Lung (tissue), 12 donors: ENCODE data around the gene PIWIL4. TPM values are rescaled to one million over a fixed set of nuclear protein-coding genes. Genes with fewer than 3 reads are reported as not detected.

Experiments
- ATAC-seq: fragments of 200-7000 bp; cut with Tn5 transposase; one replicate; pipeline ENCODE4 v1.9.1; 2020; ENCODE audit warnings: moderate number of reproducible peaks; ENCODE audit not compliant: insufficient read depth, low FRiP score
- DNase-seq, 3 donors: peaks; one replicate each; pipeline ENCODE4 v3.0.0-alpha.2; 2013 to 2017
- H3K27ac ChIP-seq, 2 donors: one replicate each; pipeline ENCODE4 v1.5.1; 2013; ENCODE audit warnings: mild to moderate bottlenecking in 2 of 2, moderate library complexity in 2 of 2, control low read depth in 1 of 2, inconsistent platforms in 1 of 2, low read depth in 1 of 2, low read length in 1 of 2
- H3K27me3 ChIP-seq, 3 donors: one replicate each; pipeline ENCODE4 v1.5.1; 2013; ENCODE audit warnings: low read length in 2 of 3; ENCODE audit not compliant: control insufficient read depth in 3 of 3, insufficient read depth in 3 of 3
- H3K36me3 ChIP-seq, 4 donors: one replicate each; pipeline ENCODE4 v1.5.1; 2013; ENCODE audit warnings: low read length in 4 of 4, mild to moderate bottlenecking in 1 of 4, moderate library complexity in 1 of 4; ENCODE audit not compliant: control insufficient read depth in 4 of 4, insufficient read depth in 4 of 4
- H3K4me1 ChIP-seq, 5 donors: one replicate each; pipeline ENCODE4 v1.5.1; 2013; ENCODE audit warnings: low read length in 5 of 5, mild to moderate bottlenecking in 2 of 5, moderate library complexity in 1 of 5; ENCODE audit not compliant: control insufficient read depth in 5 of 5, insufficient read depth in 5 of 5
- H3K4me3 ChIP-seq: one replicate; pipeline ENCODE4 v1.5.1; 2013; ENCODE audit warnings: mild to moderate bottlenecking, control low read depth, moderate library complexity
- H3K9ac ChIP-seq, 2 donors: one replicate each; pipeline ENCODE4 v1.5.1; 2013; ENCODE audit warnings: low read length in 2 of 2, control low read depth in 1 of 2; ENCODE audit not compliant: insufficient read depth in 1 of 2
- H3K9me3 ChIP-seq, 4 donors: one replicate each; pipeline ENCODE4 v1.5.1; 2013; ENCODE audit warnings: low read length in 3 of 4, mild to moderate bottlenecking in 1 of 4, moderate library complexity in 1 of 4; ENCODE audit not compliant: control insufficient read depth in 4 of 4, insufficient read depth in 3 of 4
- WGBS, 2 donors: extraction: QIAGEN DNeasy Blood & Tissue Kit; methylation state at CpG; one replicate each; pipeline ENCODE4 v1.1.7; 2013; 5-methylcytosine and 5-hydroxymethylcytosine counted together
- polyA plus RNA-seq, 2 donors: library from polyadenylated mRNA; stranded (reverse); fragments of 200-250 nt; gene quantifications; one replicate each; pipeline ENCODE4 v1.2.1, GENCODE V29; 2013
- total RNA-seq, 2 donors: library from RNA; depleted of rRNA in 1 of 2; stranded (reverse); fragments of >200 nt in 1 of 2; gene quantifications; one replicate each; pipeline ENCODE4 v1.2.1, GENCODE V29; 2014 to 2021
- TF ChIP-seq, protein P1 (sequence below): IDR thresholded peaks from 2 replicates; pipeline ENCODE4 v1.5.1; 2012; ENCODE audit warnings: mild to moderate bottlenecking; ENCODE audit errors: control extremely low read depth, extremely low read depth
- donor health status: control.
- donor health status: control.
- donor health status: Bipolar disorder and iron deficiency.
- donor health status: healthy.
- donor health status: DM: yes; HTN: yes; CAD: no.

PIWIL4 gene
- total and polyA plus RNA-seq, 4 donors = 1.8 to 5.8 (median 3.1) TPM

DNA sequence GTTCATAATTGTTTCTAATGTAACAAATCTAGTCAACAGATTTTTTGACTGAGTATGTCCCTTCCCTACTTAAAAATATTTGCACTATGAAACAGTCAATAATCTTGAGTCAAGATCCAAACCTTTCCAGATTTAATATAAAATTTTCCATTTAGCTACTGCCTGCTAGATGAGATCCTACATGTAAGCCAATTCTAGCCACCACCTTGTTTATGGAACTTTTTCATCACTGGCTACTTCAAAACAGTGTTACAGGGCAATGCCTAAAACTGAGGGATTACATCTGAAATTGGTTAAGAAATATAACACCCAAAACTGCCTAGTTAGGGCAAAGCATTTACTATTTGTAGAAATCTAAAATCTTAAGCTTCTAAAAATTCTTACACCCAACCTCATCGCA is 34.0 kb upstream of the PIWIL4 start:
- Histone ChIP-seq H3K9ac (no peak overlapping the region), H3K4me1 (peaks cover 0 to 5% (median 3%) of the 10 kb centered on the region in 5 donors), H3K27ac (no peak overlapping the region), H3K9me3 (no peaks in the 10 kb centered on the region), H3K36me3 (no peaks in the 10 kb centered on the region), H3K4me3 (no peak overlapping the region), H3K27me3 (no peaks in the 10 kb centered on the region)
- TF ChIP-seq, protein P1, sequence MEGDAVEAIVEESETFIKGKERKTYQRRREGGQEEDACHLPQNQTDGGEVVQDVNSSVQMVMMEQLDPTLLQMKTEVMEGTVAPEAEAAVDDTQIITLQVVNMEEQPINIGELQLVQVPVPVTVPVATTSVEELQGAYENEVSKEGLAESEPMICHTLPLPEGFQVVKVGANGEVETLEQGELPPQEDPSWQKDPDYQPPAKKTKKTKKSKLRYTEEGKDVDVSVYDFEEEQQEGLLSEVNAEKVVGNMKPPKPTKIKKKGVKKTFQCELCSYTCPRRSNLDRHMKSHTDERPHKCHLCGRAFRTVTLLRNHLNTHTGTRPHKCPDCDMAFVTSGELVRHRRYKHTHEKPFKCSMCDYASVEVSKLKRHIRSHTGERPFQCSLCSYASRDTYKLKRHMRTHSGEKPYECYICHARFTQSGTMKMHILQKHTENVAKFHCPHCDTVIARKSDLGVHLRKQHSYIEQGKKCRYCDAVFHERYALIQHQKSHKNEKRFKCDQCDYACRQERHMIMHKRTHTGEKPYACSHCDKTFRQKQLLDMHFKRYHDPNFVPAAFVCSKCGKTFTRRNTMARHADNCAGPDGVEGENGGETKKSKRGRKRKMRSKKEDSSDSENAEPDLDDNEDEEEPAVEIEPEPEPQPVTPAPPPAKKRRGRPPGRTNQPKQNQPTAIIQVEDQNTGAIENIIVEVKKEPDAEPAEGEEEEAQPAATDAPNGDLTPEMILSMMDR = no peak
- WGBS, 2 donors = 82 to 88% methylated on average over 1 of the region's 1 CpG
- no peak for DNase-seq
- ATAC-seq = no peak

DNA sequence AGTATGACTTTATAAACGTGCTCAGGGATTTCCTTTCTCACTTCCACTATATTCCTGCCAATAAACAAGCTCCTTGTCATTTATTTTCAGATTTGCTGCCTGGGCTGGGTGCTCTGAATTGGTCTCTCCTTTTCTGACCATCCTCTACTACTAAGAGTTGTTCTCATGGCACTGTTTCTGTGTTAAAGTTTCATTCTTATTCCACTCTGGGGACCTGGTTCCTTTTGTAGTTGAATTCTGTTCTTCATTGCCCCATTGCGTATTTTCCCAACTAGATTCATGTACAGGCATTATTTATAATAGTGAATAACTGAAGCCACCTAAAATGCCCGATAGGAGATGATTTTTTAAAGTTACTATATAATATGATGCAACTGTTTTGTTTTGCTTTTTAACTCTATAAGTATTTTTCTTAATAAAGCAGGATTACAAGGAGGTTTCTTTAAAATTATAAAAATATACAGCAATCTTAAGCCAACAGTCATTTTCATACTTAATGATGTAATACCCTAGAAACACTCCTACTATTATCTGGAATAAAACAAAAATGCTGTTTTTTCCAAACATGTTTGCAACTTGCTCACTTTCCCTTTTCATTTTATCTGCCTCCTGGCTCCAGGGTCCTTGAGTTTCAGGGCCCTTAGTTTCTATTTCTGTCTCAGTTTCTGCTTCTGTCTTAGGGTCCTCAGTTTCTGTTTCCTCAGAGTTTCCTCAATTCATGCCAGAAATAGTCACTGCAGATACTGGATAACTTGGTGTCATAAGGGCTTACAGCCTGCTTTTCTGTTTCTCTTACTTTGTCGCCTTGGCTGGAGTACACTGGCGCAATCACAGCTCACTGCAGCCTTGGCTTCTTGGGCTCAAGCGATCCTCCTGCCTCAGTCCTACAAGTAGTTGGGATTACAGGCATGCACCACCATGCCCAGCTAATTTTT is 33.2 kb upstream of the PIWIL4 start:
- Histone ChIP-seq H3K9ac (no peak overlapping the region), H3K27ac (no peak overlapping the region), H3K27me3 (no peaks in the 10 kb centered on the region), H3K4me3 (no peak overlapping the region), H3K36me3 (no peaks in the 10 kb centered on the region), H3K4me1 (peaks cover 0 to 5% (median 3%) of the 10 kb centered on the region in 5 donors), H3K9me3 (no peaks in the 10 kb centered on the region)
- ATAC-seq = no peak
- WGBS, 2 donors = 59 to 61% methylated on average over 6 of the region's 6 CpGs
- TF ChIP-seq, protein P1 = no peak
- peak; percentile 24 to 71 (median 38) for DNase-seq

DNA sequence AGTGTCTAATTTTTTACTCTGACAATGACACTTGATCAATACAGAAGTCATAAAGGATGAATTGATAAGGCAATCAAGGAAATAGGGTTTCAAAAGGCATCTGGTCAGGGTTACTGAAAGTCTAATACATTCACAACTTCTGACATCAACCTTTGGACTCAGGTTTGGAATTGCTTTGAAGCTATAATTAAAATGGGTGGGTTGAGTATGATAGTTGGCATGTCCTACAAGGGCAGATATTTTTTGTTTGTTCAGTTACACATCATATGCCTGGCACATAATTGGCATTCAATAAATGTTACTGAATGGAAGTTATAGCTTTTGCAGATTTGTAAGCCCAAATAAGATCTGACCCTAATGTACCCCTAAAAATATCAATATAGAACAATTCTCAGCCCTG is 30.8 kb upstream of the PIWIL4 start:
- TF ChIP-seq, protein P1 = no peak
- no peak for DNase-seq
- no peak overlapping the region for H3K4me3 ChIP-seq
- peaks cover 0 to 8% (median 3%) of the 10 kb centered on the region in 5 donors for H3K4me1 ChIP-seq
- H3K27ac ChIP-seq = no peak overlapping the region
- no peak overlapping the region for H3K9ac ChIP-seq
- H3K36me3 ChIP-seq = no peaks in the 10 kb centered on the region
- no peak for ATAC-seq
- H3K27me3 ChIP-seq = no peaks in the 10 kb centered on the region
- no peaks in the 10 kb centered on the region for H3K9me3 ChIP-seq
